SHP77 treated with DMSO at 0.1 percent for 48 hours (cell line): ENCODE data around the gene SORL1.

Experiments used
- DNase-seq: peaks from one replicate; lab custom pipeline; 2025; lab: John Stamatoyannopoulos, UW

The SORL1 gene

DNA sequence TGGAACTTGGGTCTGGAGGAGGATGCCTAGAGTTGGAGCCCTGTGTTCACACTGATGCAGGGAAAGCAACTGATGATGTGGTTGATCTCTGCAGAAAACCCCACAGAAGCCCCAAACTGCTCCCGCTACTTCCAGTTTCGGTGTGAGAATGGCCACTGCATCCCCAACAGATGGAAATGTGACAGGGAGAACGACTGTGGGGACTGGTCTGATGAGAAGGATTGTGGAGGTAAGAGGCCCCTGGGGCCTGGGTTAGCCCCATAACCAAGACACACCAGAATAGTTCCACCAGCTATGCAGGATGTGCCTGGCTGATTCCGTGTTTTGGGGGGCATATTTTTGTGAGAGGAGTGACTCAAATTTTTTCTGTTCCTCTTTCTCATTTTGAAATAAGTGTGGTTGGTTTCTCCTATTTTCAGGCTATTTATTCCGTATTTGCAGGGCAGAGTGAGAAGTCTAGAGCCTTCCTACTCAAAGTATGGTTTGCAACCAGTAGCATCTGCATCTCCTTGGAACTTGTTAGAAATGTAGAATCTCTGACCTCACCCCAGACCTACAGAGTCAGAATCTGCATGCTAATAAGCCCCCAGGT lies 137.9 kb downstream of the SORL1 start:
- no peak for DNase-seq

DNA sequence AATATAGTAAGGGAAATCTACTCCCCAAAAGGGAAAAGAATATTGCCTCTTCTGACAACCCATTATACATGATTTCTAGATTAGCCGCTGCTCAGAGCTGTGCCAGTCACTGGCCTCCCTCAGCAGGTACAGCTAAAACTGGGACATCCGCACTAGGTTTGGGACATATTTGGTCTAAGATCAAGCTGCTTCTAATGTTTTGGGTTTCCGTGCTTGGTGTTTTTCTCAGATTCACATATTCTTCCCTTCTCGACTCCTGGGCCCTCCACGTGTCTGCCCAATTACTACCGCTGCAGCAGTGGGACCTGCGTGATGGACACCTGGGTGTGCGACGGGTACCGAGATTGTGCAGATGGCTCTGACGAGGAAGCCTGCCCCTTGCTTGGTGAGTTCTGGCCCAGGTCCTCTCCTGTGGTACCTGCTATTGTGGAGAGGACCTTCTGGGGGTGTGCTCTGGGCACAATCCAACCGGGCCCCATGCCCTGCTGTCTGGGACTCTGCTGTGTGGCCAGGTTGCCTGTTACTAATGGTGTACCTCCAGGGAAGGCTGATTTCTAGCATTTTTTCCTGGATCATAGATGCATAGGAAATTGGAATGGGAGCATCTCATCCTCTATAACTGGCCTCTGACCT lies 138.8 kb downstream of the SORL1 start:
- DNase-seq, result no peak

DNA sequence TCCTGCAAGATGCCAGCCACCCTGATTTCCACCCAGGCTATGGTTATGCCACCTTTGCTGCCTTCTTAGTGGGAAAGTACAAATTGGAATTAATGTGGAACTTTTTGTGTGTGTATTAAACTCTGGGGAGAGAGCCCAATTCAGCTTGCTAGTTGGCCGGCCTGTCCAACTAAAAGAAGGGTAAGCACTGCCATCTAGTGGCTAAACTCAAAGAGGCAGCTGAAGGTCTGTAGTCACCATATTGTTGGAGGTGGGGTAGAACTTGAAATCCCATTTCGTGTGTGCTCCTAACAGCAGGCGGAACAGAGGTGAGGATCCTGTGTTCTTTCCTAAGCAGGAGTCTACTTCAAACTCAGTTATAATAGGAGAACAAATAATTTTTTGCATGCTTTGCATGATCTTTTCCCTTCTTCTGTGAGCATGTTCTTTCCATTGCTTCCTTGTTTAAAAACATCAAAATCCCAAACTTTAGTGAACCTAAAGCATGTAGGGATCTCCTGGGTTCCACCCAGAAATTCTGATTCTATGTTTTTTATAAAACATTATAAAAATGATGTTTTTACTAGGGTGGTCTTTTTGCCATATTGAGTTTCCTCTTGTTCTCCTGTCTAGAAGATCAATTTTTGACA lies 139.4 kb downstream of the SORL1 start:
- peak; percentile 41 for DNase-seq

DNA sequence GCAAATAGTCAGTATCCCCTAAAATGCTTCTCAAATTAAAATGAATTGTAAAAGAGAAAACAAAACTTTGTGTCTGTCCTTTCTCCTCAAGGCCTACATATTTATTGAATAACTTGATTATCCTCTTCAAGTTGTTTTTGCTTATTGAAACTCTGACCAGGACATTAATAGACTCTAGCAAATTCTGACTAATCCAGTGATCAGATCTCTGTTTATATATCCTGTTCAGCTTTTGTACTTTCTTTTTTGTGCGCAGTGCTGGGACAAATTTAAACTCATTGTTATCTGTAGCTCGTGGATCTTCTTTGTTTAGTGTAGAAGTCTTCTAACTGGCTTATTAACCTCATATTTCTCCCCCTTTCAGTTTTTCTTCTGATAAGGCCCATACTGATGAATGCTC lies 140.6 kb downstream of the SORL1 start:
- no peak for DNase-seq

DNA sequence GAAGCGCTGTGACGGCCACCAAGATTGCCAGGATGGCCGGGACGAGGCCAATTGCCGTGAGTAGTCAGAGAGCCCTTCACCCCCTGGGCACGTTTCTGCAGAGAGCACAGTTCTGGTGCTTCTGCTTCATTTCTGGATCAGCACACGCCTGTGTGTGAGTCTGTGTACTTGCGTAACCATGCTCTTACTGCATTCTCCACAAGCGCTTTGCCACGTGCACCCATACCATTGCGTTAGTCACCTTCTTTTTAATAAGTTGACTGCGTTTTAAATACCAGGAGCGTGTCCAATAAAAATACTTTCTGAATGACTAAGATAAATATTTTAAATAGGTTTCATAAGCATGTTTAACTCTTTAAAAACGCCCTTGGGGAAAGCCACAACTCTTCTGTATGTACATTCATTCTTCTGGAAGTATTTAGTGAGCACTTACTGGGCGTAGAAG lies 143.6 kb downstream of the SORL1 start:
- no peak for DNase-seq

DNA sequence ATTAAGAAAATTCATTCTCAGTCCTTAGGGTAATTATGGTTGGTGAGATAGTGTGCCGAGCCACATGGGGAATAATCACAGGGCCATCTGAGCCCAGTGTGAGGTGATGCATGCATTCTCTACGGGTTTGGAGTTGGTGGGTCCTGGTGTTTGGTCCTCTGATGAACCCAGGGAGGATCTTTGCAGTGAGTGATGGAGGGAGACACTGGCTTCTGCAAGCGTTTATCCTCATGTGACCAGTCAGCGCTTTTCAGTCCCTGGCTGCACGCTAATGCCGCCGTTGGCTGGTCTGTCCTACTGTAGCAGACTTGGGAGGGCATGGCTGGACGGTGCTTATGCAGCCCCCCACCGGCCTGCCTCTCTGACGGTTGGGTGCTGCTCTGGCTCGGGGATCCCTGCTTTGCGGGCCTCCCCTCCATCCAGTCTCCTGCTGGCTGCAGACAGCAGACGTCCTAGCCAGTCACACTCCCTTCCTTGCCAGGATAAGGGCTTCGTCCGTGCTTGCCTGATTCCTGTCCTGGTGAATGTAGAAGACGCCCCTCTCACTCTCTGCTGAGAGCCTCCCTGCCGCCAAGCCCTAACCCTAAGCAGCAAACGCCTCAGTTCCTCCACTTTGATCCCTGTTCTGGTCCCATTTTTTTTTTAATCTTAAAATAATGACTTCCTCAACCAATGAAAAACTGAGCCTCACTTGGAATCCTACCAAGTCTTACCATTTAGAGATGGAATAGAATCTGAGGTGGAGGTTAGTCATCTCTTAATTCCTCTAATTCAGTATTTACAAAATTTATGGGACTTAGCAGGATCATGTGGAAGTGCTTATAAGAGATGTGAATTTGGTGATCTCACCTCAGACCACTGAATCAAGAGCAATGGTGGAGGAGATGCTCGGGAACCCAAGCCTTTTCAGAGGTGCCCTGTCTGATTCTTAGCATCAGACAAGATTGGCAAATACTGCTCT lies 144.4 kb downstream of the SORL1 start:
- DNase-seq, result no peak

DNA sequence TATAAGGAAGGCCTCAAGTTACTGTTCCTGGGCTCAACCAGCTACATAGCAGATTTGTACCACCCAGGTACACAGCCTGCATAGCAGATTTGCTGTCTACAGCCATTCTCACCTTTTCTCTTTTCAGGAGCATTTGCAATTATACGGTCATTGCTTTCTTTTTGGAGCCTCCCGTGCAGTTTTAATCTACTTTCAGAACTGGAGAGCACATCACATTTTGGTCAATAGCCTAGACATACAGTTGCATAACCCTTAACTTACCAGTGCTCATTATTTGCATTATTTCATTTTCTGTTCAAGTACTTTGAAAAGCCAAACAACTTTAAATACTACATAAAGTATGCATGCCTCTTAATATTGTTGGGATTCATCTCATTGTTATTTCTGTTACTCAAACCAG lies 151.2 kb downstream of the SORL1 start:
- no peak for DNase-seq

DNA sequence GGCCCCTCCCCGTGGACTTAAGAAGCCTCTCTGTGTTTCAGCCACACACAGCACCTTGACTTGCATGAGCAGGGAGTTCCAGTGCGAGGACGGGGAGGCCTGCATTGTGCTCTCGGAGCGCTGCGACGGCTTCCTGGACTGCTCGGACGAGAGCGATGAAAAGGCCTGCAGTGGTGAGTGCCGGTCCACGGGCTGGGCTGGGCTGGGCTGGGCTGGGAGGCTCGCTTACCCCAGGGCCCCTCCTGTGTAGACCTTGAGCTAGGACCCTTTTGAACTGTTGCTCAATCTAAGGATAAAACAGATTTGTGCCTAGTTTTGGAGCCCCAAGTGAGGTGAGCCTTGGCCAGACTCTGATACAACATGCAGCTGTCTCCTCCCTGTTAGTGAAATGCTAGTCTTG lies 152.0 kb downstream of the SORL1 start:
- no peak for DNase-seq

DNA sequence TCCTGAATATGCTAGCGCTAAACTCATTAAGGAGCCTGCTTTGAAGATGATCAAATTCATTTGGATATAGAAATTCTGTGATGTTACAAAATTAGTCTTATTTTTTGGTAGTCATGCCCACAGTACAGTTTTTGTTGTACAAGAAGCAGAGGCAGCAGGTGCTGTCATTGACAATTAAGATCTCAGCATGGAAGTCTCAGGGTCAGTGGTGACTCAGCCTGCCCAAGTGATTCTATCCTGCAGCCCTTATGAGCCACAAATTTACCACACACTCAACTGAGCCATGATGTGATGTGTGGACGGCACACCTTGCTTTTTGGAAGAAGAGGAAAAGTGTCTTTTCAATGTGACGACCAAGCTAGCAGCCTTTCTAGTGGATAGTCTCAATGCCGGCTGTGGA lies 154.2 kb downstream of the SORL1 start:
- DNase-seq, result no peak

DNA sequence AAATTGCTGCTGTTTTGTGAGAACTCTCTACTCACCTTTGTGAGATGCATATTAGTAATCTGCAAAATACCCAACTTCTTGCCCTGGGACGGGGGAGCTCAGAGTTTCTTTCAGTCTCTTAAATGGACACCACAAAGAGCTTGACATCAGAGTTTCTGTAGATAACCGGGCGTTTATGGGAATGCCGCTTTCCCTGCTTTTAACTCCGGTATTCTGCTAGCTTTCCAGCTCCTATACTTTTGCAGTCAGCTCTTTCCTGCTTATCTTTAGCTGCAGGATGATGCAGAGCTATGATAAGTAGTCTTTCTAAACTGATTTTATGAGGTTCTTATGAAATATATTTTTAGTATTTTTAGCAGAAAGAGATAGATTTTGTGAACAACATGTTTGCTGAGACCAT lies 155.2 kb downstream of the SORL1 start:
- DNase-seq, result no peak

DNA sequence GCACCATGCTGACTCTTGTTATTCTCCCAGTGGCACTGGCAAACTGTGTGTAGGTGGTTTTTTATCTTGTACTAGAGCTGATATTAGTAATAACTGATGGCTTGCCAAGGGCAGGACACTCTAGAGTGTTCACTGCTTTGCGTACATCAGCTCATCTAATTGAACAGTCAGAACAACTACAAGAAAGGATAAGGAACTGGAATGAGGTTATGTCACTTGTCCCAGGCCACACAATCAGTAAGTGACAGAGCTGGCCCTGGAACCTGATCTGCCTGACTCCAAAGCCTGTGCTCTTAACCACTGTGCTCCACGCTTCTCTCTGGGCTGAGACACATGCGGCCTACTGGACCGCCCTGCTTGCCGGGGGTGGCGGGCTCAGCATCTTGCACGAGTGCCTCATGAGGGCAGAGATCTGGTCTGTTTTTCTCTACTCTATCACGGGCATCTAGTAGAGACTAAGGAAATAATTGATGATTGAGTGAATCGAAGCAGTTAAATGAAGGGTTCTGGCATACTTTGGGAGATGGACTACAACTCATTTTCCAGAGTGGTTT lies 156.5 kb downstream of the SORL1 start:
- DNase-seq, result no peak

DNA sequence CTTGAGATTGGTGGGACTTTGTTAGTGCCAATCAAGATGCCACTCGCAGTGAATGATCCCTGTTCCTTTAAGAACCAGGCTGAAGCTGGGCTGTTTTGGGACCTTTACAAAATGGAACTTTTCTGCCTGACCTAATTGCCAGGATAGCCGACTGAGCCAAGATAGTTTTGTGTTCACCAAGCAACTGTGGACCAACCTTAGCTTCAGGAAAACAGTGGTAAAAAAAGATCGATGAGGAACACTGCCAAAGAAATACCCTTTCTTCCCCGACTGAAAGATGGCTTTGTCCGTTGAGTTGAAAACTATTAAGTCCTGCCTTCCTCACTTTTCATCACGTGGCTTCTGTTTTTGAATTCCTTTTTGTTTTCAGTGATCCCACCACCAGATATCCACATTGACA lies 158.6 kb downstream of the SORL1 start:
- DNase-seq, result no peak

DNA sequence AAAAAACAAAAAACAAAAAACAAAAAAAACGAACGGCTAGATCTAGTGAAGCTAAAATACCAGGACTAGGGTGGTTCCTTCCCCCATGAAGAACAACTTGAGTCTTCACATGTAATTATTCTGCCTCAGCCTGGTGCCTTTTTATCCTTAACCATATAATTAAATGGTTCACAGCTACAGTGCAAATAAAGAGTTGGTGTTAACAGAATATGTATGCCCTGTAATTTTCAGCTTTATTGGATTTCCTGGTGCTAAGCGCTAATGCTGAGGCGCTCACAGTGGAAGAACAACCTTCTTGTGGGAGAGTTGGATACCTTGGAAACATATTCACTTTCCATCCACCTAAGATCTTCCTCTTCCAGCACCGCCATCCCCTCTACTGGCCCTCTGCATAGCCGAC lies 159.1 kb downstream of the SORL1 start:
- DNase-seq, result no peak

DNA sequence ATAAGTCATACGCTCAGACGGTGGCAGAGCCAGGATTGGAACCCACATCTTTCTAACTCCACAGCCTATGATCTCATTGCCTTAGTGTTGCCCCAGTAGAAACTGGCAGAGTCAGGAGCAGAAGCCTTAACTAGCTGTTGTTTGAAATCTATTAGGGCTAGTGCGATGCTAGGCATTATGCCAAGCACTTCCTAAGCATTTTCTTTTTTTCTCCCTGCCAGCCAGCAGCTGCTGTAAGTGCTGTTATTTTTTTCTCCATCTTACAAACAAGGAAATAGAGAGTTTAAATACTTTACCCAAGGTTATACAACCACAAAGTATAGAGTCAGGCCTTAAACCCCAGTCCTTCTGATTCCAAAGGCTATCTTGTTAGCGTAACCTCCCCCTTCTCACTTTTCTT lies 161.6 kb downstream of the SORL1 start:
- DNase-seq, result no peak

DNA sequence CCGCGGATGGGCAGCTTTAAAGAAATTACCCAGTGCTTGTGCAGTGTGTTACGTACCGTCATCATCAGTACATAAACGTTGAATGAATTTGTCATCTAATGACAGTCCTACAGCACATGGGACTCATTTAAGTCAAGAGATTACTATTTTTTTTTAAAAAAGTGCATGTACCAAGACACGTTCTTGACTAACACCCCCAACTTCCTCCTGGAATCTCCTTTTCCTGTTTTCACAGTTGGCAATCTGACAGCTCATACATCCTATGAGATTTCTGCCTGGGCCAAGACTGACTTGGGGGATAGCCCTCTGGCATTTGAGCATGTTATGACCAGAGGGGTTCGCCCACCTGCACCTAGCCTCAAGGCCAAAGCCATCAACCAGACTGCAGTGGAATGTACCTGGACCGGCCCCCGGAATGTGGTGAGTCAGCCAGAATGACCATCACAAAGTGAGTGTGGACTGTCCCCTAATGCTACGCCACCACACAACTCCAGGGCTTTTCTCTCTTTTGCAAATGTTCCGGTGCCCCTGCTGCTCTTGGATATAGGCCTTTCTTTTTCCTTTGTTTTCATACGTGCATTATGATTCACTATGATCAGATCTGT lies 162.6 kb downstream of the SORL1 start:
- no peak for DNase-seq

DNA sequence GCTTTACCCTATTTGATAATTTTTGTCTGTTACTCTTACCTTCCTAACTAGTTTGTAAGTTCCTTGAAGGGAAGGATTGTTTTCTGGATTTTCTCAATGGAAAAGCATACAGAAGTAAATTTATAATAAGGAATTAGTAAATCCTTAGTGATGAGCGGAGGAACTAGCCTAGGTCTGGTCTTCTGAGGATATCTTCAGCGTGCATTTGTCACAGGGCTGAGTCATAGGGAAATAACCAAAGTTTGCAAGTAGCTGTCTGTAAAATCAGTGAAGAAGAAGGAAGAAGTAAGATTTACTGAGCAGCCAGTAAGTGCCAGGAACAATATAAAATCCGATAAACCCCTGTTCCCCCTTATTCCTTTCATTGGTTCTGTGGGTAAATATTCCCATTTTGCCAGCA lies 163.4 kb downstream of the SORL1 start:
- no peak for DNase-seq

DNA sequence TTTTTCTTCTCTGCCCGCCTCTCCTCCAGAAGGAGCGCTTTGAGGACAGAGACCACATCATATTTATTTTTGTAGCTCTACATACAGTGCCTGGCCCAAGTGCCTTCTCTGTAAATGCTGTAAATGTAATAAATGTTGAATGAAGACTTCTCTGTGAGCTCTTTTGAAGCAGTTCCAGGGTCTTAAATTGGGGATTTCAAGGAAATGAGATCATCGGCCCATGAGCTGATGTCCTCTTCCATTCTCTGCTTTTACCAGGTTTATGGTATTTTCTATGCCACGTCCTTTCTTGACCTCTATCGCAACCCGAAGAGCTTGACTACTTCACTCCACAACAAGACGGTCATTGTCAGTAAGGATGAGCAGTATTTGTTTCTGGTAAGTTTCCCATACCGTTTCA lies 166.4 kb downstream of the SORL1 start:
- no peak for DNase-seq

DNA sequence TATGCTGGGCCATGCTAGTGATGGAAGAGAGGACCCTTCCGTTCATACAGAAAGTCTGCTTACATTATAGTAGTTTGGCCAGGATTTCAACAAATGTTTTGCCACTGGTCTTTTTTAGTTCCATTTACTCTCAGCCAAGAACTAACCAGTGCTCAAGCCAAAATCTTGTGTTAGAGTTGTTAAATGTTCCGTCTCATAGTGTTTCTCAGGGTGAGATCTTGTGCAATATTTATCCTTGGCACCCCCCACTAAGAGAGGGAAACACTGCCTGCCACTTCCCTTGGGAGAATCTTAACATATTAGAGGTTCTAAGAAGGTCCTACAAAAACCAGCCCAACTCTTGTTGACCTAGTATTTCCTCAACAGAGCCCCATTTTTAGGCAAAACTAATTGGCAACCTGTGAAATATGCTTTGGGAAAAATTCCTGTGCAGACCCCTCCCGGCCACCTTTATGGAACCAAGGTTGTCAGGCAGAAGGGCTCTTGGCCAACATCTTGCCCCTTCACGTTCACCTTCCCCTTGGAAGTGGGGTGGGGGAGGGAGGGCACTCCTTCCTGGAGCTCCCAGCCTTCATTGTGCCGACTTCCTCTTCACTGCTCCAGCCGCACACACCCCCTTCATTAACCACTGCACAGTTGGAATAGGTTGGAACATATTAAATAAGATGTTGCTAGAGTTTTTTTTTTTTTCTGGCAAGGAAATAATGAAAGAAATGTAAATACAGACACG lies 173.8 kb downstream of the SORL1 start:
- DNase-seq, result no peak

DNA sequence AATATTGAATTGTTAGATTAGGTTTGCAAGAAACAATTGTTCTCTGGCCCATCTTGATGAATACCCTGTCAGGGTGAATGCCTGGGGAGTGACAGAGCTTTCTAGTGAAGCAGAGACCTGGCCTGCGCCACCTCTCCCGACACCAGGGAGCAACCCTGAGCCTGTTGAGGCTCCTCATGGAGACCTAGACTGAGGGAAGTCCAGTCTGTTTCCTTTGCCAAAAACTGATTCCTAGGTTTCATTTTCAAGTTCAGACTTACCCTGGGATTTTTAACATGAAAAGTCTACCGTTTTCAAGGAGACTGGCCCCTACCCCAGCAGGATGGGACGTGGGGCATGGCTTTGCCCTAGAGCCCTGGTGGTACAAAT lies 174.4 kb downstream of the SORL1 start:
- DNase-seq, result no peak

DNA sequence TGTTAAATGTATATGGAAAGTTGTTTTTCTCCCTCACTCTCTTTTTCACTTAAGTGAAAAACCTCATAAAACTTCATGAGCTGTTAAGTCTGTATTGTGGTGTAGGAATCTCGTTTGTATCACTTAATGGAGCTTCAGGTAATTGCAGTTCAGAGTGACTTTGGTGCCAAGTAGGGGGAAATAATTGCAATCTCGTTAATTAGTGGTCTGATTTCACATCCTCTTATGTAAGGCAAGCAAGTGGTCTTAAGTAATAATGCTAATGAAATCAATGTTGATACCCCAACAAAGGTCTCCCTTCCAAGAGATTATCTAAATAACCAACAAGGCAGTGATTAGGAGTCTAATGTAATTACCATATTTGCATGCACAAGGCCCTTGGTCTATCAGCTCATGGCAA lies 174.9 kb downstream of the SORL1 start:
- no peak for DNase-seq

DNA sequence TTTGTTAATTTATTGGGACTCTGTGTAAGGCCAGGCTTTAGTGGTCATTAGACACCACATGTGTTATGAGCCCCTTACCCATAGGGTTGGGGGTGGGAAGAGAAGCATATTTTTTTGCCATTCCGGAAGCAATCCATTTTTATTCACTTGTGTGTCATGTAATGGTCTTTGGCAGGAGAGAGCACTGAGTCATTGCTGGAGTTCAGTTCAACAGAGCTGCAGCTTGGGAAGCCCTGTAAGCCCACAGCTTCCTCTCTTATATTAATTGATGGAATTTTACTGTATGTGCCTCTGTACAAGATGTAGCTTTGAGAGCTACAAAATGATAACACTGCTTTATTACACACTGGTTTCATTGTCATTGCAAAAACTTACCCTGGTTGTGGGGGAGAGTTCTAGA lies 177.9 kb downstream of the SORL1 start:
- DNase-seq, result no peak
